Measurements from ENCODE around the gene NBPF9.
"Not testable (repeated sequence)": the region's sequence is repeated elsewhere in the genome, so short reads cannot be mapped to it uniquely, and the experiment has no call there.

NBPF9 gene, protein sequence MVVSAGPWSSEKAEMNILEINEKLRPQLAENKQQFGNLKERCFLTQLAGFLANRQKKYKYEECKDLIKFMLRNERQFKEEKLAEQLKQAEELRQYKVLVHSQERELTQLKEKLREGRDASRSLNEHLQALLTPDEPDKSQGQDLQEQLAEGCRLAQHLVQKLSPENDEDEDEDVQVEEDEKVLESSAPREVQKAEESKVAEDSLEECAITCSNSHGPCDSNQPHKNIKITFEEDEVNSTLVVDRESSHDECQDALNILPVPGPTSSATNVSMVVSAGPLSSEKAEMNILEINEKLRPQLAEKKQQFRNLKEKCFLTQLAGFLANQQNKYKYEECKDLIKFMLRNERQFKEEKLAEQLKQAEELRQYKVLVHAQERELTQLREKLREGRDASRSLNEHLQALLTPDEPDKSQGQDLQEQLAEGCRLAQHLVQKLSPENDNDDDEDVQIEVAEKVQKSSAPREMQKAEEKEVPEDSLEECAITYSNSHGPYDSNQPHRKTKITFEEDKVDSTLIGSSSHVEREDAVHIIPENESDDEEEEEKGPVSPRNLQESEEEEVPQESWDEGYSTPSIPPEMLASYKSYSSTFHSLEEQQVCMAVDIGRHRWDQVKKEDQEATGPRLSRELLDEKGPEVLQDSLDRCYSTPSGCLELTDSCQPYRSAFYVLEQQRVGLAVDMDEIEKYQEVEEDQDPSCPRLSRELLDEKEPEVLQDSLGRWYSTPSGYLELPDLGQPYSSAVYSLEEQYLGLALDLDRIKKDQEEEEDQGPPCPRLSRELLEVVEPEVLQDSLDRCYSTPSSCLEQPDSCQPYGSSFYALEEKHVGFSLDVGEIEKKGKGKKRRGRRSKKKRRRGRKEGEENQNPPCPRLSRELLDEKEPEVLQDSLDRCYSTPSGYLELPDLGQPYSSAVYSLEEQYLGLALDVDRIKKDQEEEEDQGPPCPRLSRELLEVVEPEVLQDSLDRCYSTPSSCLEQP (N-terminal part only)

GRCh38 chr1:149103109-149104081, at the start of gene NBPF9:
Gene NBPF9 (minus strand): TSS chr1:149103551. CDS start chr1:149082139, 21,412 bp downstream.
- DNase-seq, result peak; percentile 73

DNA sequence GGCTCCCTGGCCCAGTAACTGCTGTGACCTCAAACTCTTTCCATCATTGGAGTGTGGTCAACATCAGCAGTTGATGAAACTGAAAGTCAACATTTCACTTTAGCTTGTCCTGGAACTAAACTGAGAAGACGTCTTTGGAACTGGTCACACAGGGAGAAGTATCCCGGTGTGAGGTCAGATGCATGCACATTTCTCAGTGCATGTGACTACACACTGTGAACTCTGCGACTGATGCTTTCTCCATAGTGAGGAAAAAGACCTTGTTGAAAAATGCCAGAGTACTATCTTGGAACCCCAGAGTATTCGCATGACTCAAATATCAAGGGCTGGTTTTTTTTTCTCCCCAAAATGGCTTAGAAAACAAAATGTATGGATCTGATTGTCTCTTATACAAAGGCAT, 46.6 kb upstream of the NBPF9 start:
- not testable (repeated sequence) for DNase-seq

DNA sequence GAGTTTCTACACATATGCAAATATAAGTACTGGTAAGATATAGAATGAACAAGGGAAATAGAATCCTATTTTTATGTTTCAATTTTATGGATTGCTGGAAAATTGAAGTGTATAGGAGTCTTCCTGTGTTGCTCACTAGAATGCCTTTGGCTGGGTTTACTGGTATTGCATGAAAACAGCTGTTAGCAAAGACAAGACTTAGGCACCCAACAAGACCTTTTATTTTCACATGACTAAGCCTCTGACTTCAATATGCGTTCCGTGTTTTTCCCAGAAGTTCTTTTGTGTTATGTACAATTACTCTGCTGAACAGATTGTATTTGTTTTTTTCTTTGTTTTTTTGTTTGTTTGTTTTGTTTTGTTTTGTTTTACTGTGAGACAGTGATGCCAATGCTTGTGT, 34.2 kb upstream of the NBPF9 start:
- not testable (repeated sequence) for DNase-seq

GRCh38 chr1:149130938-149131337, 27.6 kb upstream of the NBPF9 start:
- not testable (repeated sequence) for DNase-seq

- DNase-seq, result not testable (repeated sequence)
Measured at GRCh38 chr1:149129245-149129644, 25.9 kb upstream of the NBPF9 start.

DNA sequence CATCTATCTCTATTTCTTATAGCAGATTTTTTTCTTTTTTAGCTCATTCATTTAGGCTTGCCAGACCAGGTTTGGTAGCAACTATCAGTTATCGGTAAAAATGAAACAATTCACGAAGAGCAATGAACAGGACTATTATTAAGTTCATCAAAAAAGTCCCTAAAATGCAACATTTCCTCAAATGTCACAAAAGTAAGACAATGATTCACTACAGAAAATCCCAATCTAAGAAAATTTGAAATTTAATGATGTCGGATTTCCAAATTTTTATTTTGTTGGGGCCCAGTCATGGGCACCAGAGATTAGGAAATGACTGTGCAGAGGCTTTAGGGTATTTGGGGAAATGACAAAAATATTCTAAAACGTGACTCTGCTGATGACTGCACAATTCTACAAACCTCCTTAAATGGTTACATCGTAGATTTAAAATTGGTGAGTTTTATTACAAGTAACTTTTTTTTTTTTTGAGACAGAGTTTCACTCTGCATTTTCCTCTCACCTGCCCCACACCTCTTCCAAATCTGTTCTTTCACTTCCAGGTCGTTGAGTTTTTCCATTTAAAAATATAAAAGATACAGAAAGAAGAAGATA, 23.3 kb upstream of the NBPF9 start:
- not testable (repeated sequence) for DNase-seq

DNA sequence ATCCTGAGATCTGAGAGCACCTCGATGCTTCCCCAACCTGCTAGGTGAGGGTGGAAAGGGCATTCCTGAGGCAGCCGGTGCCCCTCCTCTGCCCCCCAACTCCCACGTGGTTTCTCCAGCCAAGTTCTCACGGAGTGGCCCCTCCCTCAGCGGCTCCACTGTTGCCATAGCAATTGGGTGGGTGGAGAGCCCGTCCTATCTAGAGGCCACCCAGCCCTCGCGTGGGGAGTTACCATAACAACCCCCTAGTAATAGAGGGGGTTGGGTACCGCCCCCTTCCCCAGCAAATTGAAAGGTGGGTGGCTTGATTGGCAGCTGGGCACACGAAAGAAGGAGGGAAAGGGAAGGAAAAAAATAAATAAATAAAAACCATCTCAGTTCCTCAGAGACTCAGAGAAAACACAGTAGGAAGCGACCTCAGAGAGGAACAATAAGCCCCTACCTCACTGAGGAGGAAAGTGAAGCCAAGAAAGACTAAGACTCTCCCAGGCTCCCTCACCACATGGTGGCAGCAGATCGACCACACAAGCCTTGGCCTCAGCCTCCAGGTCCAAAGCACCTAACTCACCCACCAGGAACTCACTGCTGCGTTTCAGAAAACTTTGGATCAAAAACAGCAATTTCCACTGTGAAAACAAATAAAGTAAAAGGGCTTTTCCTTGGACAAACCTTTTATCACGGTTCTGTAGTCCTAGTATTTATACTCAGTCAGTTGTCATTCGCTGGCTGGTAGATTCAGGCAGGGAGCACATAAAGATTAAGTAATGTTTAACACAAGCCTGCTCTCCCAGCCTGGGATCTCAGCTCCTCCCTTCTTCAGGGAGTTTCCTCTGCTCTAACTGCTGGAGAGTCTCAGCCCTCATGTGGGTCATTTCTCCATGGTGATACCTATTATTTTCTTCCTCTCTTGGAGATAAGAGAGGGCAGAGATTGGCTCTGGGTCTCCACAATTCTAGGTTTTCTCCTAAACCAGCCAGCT, 20.9 kb upstream of the NBPF9 start:
- peak; percentile 10 for DNase-seq

DNA sequence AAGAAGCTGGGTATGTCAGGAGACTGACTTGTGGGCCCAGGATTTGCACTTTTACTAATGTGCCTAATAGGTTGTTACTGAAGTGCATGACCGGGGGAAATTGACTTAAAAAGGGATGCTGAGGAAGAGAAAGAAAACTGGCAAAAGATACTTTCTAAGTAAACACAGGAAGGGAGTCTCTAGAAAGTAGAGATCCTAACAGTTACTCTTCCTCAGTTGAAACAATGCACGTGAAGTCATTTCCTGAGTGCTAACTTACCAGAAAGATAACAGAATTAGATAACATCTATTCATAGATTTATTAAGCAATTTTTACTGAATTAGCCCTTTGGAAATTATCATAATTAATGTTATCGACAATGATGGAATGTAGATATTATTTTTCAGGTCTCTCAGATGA, 9.5 kb upstream of the NBPF9 start:
- not testable (repeated sequence) for DNase-seq

GRCh38 chr1:149110343-149110742, 7.0 kb upstream of the NBPF9 start:
- not testable (repeated sequence) for DNase-seq

DNA sequence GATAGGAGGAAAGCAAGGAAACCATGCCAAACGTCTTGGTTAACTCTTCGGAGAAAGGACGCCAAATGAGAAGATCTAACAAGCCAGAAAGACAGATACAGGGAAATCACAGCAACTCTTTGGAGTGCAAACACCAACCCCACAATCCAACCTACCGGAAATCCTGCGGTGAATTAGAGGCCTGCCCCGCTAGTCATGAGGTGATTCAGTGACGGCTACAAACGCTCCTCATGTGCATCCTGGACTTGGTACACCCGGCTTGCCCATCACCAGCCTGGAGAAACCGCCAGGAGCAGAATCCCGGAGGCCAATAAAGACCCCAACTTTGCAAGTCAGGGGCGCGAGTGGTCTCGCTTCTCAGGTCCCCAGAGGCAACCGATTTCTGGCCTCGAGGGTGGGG, 777 bp downstream of the NBPF9 start:
- DNase-seq, result not testable (repeated sequence)

DNA sequence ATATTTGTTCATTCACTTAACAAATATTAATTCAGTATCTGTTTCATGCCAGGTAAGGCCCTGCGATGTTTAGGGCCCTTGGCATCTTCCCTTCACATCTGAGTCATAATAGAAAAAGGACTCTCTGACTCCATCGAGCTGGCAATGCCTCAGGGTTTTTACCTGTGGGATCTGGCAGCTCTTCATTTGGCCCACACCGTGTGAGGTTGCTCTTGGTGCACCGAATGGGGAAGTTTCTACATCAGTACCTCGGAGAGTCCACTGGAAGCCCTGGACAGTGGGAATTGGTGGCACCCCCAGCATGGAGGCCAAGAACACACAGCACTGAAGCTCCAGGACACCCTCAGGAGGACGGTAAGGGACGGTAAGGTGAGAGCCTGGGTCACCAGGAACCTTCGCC, 5.1 kb downstream of the NBPF9 start:
- DNase-seq, result not testable (repeated sequence)

GRCh38 chr1:149093155-149093554, 10.2 kb downstream of the NBPF9 start:
- not testable (repeated sequence) for DNase-seq

DNA sequence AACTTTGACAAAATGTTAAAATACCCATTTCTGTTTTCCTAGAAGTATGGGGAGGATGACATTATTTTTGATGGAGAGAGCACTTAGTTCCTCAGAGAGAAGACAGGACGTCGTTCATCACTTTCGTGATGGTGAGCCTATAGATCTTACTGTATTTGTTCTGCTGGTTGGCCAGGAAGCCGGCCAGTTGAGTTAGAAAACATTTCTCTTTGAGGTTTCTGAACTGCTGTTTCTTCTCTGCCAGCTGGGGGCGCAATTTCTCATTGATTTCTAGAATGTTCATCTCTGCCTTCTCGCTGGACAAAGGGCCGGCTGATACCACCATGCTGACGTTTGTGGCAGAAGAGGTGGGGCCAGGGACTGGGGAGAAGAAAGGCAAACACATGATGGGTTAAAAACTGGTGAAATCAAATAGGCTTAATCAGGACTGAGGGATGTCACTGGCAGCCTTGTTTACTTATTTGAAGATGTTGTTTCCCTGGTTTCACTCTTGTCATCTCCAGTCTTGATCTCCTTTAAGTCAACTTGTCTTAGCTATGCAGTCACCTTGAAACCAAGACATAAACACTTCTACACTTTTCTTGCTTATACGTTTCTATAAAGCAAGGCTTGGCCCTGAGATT, 27.7 kb downstream of the NBPF9 start:
- DNase-seq, result not testable (repeated sequence)

DNA sequence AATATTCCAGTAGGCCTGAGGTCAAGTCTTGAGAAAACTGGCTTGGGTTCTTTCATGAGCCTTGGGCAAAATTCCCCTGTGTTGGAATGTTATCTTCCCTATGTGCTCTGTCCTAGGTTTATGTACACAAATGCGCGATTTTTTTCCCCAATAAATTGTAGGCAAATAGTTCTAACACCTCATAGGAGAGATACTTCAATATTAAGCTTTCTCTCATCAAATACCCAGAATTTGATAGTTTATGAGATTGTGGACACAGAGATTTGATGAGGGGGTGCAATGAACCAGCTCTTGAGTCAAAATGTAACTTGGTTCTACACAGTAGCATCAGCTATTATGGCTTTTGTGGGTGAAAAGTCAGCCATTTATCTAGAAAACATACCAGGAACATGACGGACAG, 38.7 kb downstream of the NBPF9 start:
- DNase-seq, result not testable (repeated sequence)

DNA sequence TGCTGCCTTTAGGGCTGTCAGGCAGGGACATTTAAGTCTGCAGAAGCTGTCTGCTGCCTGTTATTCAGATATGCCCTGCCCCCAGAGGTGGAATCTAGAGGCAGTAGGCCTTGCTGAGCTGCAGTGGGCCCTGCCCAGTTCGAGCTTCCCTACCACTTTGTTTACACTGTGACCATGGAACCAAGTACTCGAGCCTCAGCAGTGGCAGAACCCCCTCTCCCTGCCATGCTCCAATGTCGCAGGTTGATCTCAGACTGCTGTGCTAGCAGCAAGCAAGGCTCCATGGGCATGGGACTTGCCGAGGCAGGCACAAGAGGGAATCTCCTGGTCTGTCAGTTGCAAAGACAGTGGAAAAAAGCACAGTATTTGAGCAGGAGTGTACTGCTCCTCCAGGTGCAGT, 60.3 kb downstream of the NBPF9 start:
- DNase-seq, result not testable (repeated sequence)

DNA sequence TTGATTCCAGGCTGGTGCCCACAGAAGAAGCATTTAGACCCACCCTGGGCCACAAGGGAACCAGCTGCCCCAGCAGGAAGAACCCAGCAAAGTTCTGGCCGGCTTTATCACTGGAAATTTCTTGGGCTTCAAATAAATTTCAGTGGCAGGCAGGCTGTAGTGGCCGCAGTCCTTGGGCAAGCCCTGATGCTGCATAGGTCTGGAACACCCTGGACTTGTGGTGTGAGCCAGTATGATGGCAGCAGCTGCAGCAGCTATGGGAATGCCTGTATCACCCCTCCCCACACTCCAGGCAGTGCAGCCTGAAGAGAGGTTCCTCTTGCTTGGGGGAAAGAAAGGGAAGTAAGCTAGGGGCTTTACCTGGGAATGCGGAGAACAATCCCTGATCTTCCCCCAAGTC, 69.4 kb downstream of the NBPF9 start:
- DNase-seq, result not testable (repeated sequence)

- DNase-seq, result not testable (repeated sequence)
Measured at GRCh38 chr1:149024327-149024726, 79.0 kb downstream of the NBPF9 start.

DNA sequence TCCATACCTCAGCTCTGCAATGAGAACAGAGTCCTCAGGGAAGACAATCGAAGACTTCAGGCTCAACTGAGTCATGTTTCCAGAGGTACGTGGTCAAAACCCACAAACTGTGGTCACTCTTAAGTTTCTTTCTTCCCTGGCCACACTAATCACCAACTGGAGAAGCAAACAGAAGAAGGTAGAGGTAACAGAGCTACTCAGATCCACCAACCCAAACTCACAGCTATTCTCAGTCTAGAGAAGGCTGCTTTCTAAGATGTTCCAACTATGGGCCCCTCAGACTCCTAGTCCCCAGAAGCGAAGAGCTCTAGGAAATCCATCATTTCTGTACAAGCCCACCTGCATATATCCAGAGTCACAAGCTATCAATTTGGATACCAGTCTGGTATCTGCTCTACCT, 84.8 kb downstream of the NBPF9 start:
- not testable (repeated sequence) for DNase-seq

GRCh38 chr1:149016626-149017025, 86.7 kb downstream of the NBPF9 start:
- DNase-seq, result not testable (repeated sequence)

GRCh38 chr1:149015522-149015921, 87.8 kb downstream of the NBPF9 start:
- not testable (repeated sequence) for DNase-seq

Data from right hindlimb (tissue), 1 donor.